Left lung (tissue), 10 donors: Measurements from ENCODE around the gene APOM. TPM values are rescaled to one million over a fixed set of nuclear protein-coding genes. Genes with fewer than 3 reads are reported as not detected.
A peak's percentile ranks its signal among the peaks of the same experiment; 100 is the strongest.

Source experiments
- ATAC-seq: fragments of 200-7000 bp; cut with Tn5 transposase; one replicate; pipeline ENCODE4 v1.9.1; 2020; ENCODE audit warnings: moderate library complexity
- DNase-seq, 4 donors: peaks; one replicate each; pipeline ENCODE4 v3.0.0-alpha.2; 2013 to 2020
- H3K27ac ChIP-seq, 2 donors: fragments of 200-600 bp; sonication (generic) in 1 of 2; one replicate each; pipeline versions ENCODE4 v1.5.0 to v1.8.0; 2020 to 2021
- H3K27me3 ChIP-seq, 2 donors: fragments of 200-600 bp; sonication (generic) in 1 of 2; one replicate each; pipeline versions ENCODE4 v1.5.0 to v1.8.0; 2020 to 2021
- H3K36me3 ChIP-seq, 2 donors: fragments of 200-600 bp; sonication (generic) in 1 of 2; one replicate each; pipeline versions ENCODE4 v1.5.0 to v1.8.0; 2020 to 2021
- H3K4me1 ChIP-seq, 2 donors: fragments of 200-600 bp; one replicate each; pipeline ENCODE4 v1.8.0; 2021
- H3K4me3 ChIP-seq, 2 donors: fragments of 200-600 bp; sonication (generic) in 1 of 2; one replicate each; pipeline versions ENCODE4 v1.5.0 to v1.8.0; 2020 to 2021; ENCODE audit warnings: mild to moderate bottlenecking in 1 of 2
- H3K9me3 ChIP-seq, 2 donors: fragments of 200-600 bp; sonication (generic) in 1 of 2; one replicate each; pipeline versions ENCODE4 v1.5.0 to v1.8.0; 2020 to 2021
- intact Hi-C, 2 donors: fragments of 100-400 bp; cut with DNase I; formaldehyde crosslinking; loops; one replicate each; pipeline versions ENCODE4 v1.11.2 to v1.14.2; 2022
- polyA plus RNA-seq, 6 donors: library from polyadenylated mRNA; unstranded; fragments of 120-200 nt; gene quantifications; one replicate each; pipeline ENCODE4 v1.2.1, GENCODE V29; 2013; ENCODE audit not compliant: insufficient read length in 6 of 6
- total RNA-seq, 2 donors: library from RNA; stranded (reverse); fragmentation: NEBNext Ultra II Directional; extraction: Animal tissue kit (Norgen Biotek cat#: 25700); gene quantifications; one replicate each; pipeline ENCODE4 v1.2.1, GENCODE V29; 2021
- TF ChIP-seq, protein P1 (sequence below), 2 donors: fragments of 200-600 bp; sonication (generic) in 1 of 2; IDR thresholded peaks; one replicate each; pipeline versions ENCODE4 v1.5.0 to v1.8.0; 2021; ENCODE audit warnings: antibody characterized with exemption in 2 of 2
- donor health status: DM: no; HTN: yes; CAD: no.
- donor health status: DM: no; HTN: no; CAD: no.

Gene APOM
- total and polyA plus RNA-seq, 8 donors: 1.0 to 8.0 (median 5.5) TPM

DNA sequence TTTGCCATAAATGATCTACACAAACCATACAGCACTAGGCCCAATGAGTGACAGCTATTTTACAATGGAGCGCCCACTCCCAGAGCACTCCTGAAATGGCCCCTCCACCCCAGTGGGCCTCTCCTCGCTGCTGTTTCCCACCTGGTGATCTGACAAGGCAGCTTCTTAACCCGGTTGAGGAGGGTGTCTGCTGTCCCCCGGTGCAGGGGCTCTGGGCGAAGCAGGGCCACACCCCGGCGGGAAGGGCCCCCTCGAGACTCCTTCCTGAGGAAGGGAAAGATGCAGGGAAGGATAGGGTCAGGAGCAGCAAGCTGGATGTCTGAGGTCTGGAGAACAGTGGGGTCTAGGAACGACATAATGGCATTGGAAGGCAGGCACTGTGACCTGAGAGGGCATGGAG is 37.2 kb downstream of the APOM start:
- H3K9me3 ChIP-seq: no peaks in the 10 kb centered on the region
- H3K4me3 ChIP-seq: no peak overlapping the region
- no peaks in the 10 kb centered on the region for H3K27me3 ChIP-seq
- no peak overlapping the region for H3K27ac ChIP-seq
- peaks cover 0 to 92% of the 10 kb centered on the region in 2 donors for H3K36me3 ChIP-seq
- DNase-seq: peak in 1 of 4 donors; percentile 29
- H3K4me1 ChIP-seq: no peaks in the 10 kb centered on the region
- no peak for ATAC-seq
- intact Hi-C loops: no loop called here
- TF ChIP-seq, protein P1, sequence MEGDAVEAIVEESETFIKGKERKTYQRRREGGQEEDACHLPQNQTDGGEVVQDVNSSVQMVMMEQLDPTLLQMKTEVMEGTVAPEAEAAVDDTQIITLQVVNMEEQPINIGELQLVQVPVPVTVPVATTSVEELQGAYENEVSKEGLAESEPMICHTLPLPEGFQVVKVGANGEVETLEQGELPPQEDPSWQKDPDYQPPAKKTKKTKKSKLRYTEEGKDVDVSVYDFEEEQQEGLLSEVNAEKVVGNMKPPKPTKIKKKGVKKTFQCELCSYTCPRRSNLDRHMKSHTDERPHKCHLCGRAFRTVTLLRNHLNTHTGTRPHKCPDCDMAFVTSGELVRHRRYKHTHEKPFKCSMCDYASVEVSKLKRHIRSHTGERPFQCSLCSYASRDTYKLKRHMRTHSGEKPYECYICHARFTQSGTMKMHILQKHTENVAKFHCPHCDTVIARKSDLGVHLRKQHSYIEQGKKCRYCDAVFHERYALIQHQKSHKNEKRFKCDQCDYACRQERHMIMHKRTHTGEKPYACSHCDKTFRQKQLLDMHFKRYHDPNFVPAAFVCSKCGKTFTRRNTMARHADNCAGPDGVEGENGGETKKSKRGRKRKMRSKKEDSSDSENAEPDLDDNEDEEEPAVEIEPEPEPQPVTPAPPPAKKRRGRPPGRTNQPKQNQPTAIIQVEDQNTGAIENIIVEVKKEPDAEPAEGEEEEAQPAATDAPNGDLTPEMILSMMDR (IDR thresholded peaks at IDR 0.05): no peak

DNA sequence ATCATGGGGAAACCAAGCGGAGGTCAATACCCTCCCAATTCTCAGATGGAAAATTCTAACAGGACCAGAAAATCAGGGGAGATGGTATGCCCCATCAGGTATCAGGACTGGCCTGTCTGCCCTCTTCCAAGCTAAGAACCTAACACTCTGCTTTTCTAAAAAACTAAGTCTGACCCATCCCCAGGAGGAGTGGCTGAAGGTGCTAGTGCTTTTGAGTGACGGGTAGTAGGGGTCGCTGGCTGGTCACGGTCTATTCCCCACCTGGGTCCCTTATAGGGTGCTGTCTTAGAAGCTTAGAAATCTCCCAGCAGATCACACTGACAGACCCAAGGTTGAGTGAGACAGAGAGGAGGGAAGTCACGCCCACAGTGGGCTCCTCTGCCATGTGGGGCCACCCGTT is 37.8 kb downstream of the APOM start:
- intact Hi-C loops: no loop called here
- ATAC-seq: no peak
- no peak overlapping the region for H3K4me3 ChIP-seq

DNA sequence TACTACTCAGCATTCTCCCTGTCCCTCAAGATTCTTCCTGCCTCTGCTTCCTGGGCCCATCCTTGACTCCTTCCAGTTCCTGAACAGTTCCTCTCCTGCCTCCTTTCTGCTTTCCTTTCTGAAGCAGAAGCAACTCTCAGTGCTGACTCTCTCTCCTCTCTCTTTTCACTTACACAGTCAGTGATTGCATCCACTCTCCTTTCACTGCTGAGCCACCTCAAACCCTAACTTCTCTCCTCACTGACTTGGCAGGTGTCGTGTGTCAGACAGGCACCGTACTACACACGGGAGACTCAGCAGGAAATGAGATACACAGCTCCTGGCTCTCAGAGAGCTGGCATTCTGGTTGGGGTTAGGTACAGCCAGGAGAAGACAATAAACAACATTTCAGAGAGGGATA is 41.9 kb downstream of the APOM start:
- no peak for DNase-seq
- ATAC-seq: no peak

More for the DNA sequence above, 37.8 kb downstream of the APOM start:
- no peaks in the 10 kb centered on the region for H3K27me3 ChIP-seq
- TF ChIP-seq, protein P1 (IDR thresholded peaks at IDR 0.05): no peak
- DNase-seq: no peak
- no peak overlapping the region for H3K27ac ChIP-seq
- no peaks in the 10 kb centered on the region for H3K4me1 ChIP-seq
- peaks cover 0 to 89% of the 10 kb centered on the region in 2 donors for H3K36me3 ChIP-seq
- H3K9me3 ChIP-seq: no peaks in the 10 kb centered on the region

DNA sequence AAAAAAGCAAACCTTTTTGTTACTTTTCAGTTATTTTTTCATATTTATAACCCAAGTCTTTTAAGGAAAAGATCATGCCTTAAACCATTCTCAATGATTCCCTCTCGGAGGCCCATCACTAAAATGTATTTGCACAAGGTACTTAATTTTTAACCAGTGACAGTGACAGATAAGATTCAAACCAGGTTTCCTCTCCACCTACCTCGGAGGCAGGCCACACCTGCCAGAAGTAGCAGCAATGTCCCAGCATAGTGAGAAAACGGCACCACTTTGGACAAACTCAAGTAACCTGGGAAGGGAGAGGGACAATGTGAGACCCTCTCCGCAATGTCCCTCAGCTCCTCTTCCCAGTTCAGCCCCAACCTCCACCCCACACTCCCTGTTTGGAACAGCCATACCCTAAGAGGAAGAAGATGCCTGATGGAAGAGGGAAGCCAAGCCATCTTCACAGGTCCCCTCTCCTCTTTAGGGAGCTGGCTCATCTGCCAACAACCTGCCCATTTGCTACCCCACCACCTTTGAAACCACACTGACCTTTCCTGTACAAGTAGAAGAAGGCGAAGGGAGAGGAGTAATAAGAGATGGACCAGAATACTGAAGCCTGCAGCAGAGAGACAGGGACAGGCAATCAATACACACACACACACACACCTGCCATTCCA is 45.2 kb downstream of the APOM start:
- ATAC-seq (no peak), DNase-seq (peak in 1 of 4 donors; percentile 2)
- H3K4me3 ChIP-seq: peak overlapping the region in 1 of 2 donors; percentile 87
- no peak overlapping the region for H3K27ac ChIP-seq
- H3K27me3 ChIP-seq: no peaks in the 10 kb centered on the region
- TF ChIP-seq, protein P1 (IDR thresholded peaks at IDR 0.05): no peak
- H3K36me3 ChIP-seq: peaks cover 0 to 37% of the 10 kb centered on the region in 2 donors
- intact Hi-C loops: no loop called here
- H3K9me3 ChIP-seq: no peaks in the 10 kb centered on the region
- peaks cover 13 to 36% of the 10 kb centered on the region in 2 donors for H3K4me1 ChIP-seq

More for the DNA sequence above, 41.9 kb downstream of the APOM start:
- no peak overlapping the region for H3K4me3 ChIP-seq
- H3K36me3 ChIP-seq: peaks cover 0 to 71% of the 10 kb centered on the region in 2 donors
- H3K27me3 ChIP-seq: no peaks in the 10 kb centered on the region
- H3K27ac ChIP-seq: no peak overlapping the region
- TF ChIP-seq, protein P1 (IDR thresholded peaks at IDR 0.05): no peak
- intact Hi-C loops: no loop called here
- no peaks in the 10 kb centered on the region for H3K9me3 ChIP-seq
- peaks cover 13 to 28% of the 10 kb centered on the region in 2 donors for H3K4me1 ChIP-seq

DNA sequence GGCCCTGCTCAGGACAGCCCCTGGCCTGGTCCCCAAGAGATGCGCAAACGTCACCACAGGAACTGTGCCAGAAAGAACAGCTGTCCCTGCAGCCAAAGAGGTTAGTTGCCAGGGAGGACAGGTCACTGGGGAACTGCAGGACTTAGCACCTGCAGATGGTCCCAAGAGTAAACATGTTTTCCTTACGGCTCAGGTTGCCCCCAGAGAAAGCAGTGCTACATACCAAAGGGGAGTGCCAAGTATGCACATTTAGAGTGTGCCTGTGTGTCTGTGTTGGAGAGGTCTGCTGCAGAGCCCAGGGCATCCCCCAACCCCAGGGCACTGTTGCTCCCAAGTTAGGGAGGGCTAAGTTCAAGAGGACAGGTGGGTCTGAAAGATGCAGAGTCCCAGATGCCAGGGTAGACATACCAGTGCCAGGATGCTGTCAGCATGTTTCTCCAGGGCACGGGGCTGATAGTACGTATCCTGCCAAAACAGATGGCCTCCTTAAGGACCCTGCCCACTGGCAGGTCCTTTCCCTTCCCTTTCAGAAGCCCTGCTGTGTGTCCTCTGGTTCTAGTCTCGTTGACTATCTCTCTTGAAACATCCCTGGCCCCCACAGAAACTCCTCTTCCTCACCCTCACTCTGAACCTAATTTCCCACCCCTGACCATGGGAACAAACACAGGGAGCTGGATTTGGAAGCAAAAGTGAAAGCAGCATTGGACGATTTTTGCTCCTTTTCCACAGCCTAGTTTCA is 46.1 kb downstream of the APOM start:
- Histone ChIP-seq H3K4me1 (peaks cover 13 to 36% of the 10 kb centered on the region in 2 donors), H3K36me3 (peaks cover 0 to 28% of the 10 kb centered on the region in 2 donors), H3K4me3 (peak overlapping the region; percentile 80 to 87), H3K9me3 (no peaks in the 10 kb centered on the region), H3K27ac (peak overlapping the region; percentile 97 to 99), H3K27me3 (no peaks in the 10 kb centered on the region)
- DNase-seq: peak in 1 of 4 donors; percentile 20
- intact Hi-C loops: no loop called here
- peak; percentile 1 for ATAC-seq
- TF ChIP-seq, protein P1 (IDR thresholded peaks at IDR 0.05): no peak
